ENCODE measurements around the gene PIGA.

DNA sequence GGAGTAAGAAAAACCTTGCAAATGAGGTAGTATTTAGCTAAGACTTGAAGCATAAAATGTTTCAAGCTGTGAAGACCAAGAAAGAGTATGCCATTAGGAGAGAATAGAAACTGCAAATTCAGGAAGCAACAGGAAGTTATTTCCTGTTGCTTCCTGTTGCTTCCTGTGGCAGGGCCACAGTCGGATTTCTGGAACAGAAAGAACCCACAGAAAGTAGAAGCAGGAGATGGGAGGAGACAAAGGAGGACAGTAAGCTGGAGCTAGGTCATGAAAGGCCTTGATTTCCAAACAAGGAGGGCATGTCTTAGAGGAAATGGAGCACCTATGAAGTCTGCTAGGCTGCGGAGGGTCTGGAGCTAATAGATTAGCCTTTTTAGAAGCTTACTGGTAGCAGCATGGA, 37.1 kb downstream of the PIGA start:
- TF ChIP-seq CTCF (conservative IDR thresholded peaks at IDR 0.05; ENCODE audit: low read length) (no peak), EZH2phosphoT487 (IDR thresholded peaks at IDR 0.05; ENCODE audit: borderline replicate concordance) (no peak)

Data from Loucy (cell line).